HG03575 (cell line): ENCODE data around the gene MN1.

Source experiments
- ATAC-seq: cut with Tn5 transposase; IDR thresholded peaks from one replicate; pipeline ENCODE4 v1.9.1; 2021; ENCODE audit not compliant: unreplicated experiment, insufficient number of reproducible peaks, low FRiP score; ENCODE audit errors: extremely low read depth

The MN1 gene

DNA sequence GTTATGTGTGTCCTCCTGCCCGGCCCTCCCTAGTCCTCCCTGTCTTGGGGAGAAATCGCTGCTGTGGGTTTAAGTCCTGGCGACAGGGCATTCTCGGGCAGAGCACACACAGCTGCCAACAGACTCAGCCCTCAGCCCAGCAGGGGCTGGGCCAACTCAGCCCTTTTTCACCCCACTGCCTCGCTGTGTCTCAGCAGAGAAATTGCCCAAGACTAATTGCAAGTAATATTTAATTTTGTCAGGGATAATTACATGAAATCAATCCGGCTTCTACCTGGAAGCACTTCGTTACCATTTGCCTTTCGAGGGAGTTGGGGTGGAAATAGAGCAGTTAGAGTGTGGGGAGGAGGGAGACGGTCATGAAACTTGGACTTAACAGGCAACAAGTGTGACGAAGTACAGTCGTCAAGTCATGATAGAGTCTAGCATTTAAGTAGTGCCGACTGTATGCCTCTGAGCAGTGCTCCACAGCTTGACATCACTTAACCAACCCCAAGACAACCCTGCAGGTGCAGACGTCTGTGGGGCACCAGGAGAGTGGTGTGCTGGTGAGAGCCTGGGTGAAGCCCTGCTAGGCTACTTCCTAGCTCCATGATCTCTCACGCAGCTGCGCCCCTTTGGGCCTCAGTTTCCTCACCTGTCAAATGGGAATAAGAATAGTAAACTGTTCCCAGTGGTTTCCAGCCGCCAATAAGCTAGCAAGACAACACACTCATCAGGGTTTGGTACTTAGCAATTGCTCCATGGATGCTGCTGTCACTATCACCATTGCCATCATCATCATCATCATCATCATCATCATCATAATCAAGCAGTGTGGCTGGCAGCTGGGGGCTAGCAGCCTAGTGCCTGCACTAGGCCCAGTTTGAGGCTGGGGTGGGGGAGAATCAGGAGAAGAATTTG lies 29.2 kb downstream of the MN1 start:
- ATAC-seq, result no peak

DNA sequence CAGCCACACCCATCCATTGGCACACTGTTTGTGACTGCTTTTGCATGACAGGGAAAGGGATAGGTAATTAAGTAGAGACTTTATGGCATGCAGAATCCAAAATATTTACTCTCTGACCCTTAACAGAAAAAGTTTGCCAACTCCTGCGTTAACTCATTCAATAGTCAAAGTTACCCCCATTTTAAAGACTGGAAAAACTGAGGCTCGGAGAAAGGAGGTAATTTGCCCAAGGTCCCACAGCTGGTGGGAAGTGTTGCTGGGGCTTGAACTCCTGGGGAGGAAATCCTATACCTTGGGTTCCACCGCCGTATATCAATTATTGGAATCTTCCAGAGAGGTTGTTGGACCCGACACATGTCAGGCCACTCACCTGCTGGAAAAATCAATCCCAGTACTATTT lies 29.9 kb downstream of the MN1 start:
- ATAC-seq, result no peak

DNA sequence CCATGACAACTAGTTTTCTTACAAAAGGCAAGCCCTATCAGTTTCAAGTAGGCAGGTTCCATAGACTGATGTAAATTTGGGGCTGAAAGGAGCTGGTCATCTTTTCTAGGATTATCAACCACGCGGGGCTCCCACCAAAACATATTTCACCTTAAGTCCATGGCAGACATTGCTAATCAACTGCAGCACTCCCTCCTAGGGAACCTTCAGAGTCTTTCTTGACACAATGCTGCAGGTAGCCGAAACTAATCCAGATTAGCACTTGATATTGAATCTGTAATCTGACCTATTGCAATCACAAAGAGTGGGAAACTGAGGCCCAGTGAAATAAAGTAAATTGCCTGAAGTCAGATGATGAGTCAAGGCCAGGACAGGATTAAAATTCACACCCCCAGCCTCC lies 32.5 kb downstream of the MN1 start:
- no peak for ATAC-seq

DNA sequence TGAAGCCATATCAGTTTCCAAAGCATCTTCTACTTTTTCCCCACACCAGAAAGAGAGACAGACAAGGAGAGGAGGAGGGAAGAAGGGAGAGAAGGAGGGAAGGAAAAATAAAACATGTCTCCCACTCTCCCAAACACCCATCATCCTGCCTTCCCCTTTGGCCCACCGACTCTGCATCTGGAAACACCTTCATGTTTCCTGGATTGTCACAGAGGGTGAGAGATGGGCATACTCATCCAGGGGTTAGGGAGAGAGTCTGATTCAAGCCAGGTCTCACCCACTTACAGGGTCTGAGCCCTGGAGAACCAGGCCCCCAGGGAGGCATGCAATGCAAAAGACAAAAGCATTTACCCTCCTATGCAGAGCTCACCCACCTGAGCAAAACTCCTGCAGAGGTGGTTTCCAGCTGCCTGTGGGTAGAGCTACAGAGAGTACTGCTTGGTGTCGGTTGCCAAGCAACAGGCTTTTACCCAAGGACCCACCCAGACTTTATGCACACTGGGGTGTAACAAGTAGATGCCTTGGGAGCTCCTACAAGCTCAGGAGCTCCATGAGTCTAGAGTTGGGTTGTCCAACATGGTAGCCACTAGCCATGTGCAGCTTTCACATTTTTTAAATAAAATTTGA lies 33.4 kb downstream of the MN1 start:
- no peak for ATAC-seq

DNA sequence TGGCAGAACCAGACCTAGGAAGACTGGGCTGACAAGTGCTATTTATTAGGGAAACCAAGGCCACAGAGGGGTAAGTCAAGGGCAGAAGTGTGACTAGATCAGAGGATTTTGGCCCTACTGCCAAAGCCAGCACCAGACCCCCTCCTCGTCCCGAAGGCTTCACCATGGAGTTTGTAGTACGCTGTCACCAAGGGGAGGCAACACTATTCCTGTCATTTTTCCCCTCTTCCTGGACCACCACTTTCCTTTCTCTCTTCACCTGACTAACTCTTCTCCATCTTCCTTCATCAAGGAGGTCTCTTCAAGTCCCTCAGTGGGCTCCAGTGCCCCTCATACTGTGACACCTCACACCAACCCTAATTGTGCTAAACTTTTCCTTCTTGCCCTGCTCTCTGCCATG lies 34.9 kb downstream of the MN1 start:
- ATAC-seq, result no peak

DNA sequence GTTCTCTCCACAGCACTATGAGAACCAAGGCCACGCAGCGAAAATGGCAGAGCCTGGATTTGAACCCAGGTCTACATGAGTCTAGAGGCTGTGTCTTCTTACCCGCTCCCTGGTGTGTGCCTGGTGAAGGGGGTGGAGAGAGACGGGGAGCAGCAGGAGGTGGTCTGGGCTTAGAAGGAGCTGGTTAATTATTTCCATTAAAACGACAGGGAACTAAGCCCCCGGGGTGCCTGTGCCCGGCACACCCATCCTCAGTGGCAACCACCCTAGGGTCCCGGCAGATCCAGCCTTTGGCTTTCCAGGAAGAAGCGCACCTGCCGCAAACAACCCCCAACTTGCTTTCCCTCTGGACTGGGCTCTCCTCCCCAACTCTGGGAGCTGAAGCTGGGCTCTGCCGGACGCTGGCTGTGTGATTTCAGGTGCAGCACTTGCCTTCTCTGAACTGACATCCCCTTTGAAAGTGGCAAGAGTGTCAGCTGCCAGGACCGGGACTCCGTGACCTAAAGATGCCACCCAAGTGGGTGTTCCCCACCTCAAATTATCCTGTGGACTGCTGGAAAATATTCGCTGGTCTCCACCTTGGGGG lies 35.8 kb downstream of the MN1 start:
- no peak for ATAC-seq

DNA sequence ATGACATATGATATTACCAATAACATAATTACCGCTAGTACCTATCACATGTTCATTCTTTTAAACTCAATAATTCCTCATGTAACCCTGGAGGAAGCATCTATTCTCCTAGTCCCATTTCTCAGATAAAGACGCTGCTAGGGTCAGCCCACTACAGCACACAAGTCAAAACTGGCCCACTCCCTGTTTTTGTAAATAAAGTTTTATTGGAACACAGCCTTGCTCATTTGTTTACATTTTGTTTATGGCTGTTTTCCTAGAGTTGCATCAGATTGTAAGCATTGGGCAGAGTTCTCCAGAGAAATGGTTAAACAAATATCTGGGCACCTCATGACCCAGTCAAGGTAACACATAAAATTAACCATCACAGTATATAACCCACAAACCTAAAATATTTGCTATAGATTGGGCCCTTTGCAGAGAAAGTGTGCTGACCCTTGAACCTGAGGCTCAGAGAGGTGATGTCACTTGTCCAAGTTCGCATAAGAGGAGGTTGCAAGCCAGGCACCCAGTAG lies 36.8 kb downstream of the MN1 start:
- no peak for ATAC-seq

DNA sequence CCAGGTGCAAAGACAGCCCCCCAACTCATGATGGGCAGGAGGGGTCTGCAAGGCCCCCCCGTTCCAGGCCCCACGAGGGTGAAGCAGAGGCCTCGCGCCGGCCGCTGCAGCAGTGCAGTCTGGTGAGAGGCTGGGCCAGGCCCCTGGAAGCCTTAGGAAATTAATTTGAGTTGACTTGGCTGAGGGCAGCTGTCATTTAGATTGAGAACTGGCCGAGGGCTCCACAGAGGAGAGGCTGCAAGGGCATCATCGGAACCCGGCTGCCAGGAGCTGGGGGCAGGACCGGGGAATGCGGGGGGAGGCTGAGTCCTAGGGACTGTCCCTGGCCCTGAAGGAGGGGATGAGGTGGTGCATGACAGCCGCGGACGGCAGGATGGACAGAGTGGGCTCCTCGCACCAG lies 39.9 kb downstream of the MN1 start:
- no peak for ATAC-seq

DNA sequence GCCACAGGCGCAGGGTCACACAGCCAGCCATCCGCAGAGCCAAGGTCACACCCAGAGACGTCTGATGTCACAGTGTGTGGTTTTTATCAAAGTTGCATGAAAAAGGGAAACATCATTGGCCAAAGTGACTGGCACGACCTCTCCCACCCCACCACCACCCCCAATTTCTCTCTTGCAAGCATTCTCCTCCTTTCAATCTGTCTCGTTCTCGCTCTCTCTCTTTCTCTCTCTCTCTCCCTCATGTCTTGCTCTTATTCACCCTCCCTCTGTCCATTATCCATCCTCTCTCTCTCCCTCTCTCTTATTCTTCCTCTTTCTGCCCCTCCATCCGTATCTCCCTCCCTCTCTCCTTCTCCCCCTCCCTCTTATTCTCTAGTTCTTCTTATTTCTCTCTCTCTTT lies 40.6 kb downstream of the MN1 start:
- no peak for ATAC-seq

DNA sequence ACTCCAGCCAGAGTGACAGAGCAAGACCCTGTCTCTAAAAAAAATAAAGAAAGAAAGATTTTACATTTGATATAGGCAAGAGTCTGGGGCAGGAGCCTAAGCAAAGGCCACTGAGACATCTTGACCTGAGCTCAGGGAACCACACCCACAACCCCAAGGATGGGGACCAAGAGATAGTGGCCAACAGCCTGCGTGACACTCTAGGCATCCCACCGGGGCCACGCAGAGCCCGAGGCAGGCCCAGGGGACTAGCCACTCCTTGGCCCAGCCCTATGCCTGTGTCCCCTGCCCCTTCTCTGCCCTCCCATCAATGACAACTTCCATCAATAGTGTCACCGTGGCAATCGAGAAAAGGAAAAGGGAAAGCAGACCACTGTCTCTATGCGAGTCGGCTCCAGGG lies 41.1 kb downstream of the MN1 start:
- no peak for ATAC-seq

DNA sequence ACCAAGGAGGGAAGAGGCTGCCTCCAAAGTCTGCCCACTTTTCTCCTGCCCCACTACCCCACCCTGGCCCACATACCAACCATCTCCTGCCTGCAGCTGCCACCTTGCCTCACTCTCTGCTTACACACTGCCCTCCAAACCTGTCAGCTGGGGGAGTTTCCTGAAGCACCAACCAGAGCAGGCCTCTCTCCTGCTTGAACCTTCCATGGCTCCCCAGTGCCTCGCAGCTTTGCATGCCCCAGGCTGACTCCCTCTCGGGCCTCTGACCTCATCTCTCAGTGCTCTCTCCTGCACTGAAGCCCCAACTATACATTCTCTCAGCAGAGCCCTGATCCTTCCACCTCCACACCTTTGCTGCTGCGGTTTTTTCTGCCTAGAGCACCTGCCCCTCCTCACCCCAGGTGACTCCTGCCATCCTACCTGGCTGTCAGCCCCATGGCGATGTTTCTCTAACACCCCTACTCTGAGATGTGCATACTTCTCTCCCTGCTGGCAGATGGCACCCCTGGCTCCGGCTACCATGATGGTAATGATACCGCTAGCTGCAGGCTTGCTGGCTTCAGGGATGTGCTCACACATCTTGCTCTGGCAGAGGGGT lies 43.5 kb downstream of the MN1 start:
- ATAC-seq, result no peak

DNA sequence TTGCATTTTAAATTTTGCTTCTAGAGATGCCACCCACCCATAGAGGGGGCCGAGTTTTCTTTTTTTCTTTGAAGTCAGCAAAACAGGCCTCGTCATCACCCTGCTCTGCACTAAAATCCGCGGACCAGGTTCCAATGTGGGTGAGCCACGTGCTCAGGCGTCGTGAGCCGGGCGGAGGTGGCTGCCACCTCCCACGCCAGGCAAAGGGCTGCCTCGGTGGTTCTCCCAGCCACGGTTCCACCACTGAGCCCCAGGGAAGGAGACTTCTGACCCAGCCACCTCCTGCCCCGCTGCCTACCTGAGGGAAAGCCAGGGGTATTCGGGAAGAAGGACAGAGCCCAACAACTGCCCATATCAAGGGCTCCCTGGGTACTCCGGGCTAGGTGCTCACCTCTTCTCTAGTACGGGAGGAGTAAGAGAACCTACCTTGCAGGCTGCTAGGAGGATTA lies 45.3 kb downstream of the MN1 start:
- ATAC-seq, result no peak

DNA sequence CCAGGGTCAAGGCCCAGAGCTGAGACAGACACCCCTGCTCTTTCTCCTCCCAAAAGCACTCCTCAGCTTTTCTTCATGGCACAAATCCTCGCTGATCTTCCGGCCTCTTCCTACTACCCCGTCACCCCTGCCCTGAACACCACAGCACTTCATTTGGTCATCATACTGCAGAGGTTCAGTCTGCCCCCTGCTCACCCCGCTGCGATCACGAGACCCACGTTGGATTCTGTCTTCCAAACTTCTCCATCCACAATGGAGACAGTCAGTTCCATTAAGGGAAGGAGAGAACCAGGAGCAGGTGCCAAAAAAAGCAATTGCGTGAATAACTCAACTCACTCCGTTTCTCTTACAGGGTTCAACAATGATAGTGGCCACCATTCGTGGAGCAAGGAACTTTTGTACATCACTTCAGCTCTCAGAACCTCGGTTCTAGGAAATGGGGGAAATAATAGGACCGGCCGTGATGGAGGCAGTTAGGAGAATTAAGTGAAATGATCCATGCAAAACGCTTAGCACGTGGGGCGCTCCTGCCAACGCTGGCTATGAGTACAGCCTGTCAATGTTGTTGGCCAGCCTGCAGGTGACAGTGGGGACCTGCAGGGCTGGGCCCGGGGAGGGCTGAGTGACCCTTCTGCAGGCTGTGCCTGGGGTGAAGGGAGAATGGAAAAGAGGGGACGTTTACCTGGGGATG lies 45.9 kb downstream of the MN1 start:
- no peak for ATAC-seq

DNA sequence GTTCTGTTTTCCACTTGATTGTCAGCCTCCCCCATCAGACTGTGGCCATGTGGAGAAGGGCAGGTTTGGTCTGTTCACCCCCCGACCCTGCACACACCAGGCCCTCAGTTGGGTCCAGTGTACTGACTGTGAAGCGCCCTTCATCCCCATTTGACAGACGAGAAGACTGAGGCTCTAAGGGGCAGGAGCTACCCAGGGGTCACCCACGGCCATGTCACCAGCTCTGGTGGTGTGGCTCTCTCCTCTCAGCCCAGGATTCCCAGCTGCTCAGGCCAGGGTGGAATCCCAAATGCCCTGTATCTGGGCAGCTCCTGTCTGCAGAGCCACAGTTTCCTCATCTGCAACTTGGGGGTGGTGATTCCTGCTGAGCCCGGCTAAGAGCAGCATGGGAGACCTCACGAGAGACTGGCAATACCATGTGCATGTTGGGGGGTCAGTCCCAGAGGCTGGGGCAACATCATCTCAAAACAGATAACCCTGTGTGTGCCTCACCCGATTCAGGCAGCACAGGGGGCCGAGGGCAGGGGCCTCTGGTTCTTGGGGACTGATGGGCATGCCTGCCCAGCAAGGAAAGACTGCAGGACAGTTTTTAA lies 46.6 kb downstream of the MN1 start:
- no peak for ATAC-seq

DNA sequence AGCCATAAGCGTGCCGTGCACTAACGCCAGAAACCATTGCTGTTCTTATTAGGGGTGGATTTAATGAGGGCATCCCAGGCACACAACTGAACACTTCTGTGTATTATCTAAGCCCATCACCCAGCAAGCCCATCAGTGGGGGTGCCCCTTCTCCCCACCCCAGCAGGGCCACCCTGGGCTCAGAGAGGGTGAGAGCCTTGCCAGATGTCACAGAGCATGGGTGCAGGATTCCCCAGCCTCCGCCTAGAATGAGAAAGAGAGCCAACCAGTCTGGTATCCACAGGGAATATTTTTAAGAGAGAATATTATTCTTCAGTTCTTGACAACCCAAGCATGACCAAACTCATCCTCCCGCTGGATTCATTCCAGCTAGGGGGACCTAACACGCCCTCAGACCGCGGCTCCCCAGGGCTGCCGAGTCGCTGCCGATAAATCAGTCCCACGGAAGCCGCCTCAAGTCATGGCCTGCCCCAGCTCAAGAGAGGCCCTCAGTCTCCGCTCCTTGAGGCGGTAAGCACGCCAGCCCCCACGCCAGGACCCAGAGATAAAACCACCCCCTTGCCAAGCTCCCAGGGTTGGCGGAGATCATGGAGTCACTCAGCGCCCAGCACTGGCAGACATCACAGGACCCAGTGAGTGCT lies 47.2 kb downstream of the MN1 start:
- ATAC-seq, result no peak

DNA sequence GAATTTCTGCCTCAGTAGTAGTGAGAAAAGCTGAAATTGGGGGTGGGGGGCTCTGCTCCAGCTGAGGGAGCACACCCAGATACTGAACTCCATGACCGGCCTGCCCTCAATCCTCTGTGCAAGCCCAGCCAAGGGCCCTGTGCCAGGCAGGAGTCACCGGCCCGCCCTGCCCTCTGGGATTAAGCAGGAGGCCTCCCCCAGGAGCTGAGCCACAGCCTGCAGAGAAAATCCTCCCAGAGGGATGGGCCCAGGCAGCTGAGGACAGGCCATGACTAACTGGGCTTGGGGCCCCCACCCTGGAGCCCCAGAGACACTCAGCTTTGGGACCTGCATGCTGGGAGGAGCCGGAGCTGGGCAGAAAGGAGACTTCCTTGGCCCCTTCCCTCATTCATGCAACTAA lies 48.8 kb downstream of the MN1 start:
- no peak for ATAC-seq

DNA sequence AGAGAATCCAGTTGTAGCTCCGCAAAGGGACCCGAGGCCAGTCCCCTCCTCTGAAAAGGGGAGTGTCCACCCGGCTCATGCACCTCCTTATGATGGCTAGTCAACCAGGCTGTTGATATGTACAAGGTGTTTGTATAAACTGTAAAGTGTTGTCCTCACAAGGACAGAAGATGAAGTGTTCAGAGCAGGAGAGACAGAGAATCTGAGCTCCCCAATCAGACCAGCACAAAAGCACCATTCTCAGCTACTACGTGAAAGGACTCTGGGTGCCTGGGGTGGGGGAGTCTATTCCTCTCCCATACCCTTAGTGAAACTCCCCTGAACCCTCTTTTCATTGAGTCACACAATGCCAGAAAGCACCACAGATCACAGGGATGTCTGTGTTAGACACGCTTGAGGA lies 49.4 kb downstream of the MN1 start:
- ATAC-seq, result no peak

DNA sequence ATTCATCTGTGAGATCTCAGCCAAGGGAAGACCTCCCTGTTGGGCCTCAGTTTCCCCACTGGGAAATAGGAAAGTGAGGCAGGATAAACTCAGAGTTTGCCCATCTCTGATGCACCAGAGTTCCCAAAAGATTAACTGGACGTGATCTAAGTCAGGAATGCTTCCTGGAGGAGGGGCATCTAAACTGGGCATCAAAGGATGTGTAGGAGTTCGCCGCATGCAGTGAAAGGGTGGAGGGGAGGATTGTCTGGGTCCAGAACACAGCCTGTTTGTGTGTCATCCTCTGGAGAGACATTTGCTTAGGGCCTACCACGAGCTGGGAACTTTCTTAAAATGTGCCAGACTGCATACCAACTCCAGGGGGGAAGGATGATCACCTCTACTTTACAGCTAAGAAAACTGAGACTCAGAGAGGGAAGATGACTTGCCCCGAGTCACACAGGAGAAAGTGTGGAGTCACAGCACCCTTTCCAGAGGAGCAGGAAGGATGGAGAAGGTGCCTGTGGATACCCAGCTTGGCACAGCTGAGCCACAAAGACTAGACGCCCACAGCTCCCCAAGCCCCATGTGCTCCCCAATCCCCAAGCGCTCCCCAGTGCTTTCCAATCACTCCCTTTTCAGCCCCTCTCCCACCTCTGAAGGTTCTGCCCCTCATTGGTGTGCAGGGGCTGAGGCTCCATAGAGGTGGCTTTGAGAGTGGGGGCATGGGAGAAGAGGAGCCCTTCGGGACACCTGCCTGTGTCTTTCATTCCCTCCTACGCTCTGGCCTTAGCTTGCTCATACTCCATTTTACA lies 50.1 kb downstream of the MN1 start:
- no peak for ATAC-seq
